Right lung (tissue), 5 donors: Measurements from ENCODE around the gene NXN. TPM values are rescaled to one million over a fixed set of nuclear protein-coding genes. Genes with fewer than 3 reads are reported as not detected.
"Not testable (repeated sequence)": the region's sequence is repeated elsewhere in the genome, so short reads cannot be mapped to it uniquely, and the experiment has no call there.

Experiments used
- DNase-seq, 2 donors: peaks; one replicate each; pipeline ENCODE4 v3.0.0-alpha.2; 2013
- polyA plus RNA-seq, 5 donors: library from polyadenylated mRNA; unstranded; fragments of 120-200 nt; gene quantifications; one replicate each; pipeline versions ENCODE4 v1.2.1 to v1.2.3, GENCODE V29; 2013; ENCODE audit warnings: inconsistent platforms in 1 of 5, low replicate concordance in 1 of 5; ENCODE audit not compliant: insufficient read length in 5 of 5, insufficient read depth in 1 of 5

The NXN gene
- polyA plus RNA-seq, 5 donors: 42.3 to 63.5 (median 59.9) TPM

DNA sequence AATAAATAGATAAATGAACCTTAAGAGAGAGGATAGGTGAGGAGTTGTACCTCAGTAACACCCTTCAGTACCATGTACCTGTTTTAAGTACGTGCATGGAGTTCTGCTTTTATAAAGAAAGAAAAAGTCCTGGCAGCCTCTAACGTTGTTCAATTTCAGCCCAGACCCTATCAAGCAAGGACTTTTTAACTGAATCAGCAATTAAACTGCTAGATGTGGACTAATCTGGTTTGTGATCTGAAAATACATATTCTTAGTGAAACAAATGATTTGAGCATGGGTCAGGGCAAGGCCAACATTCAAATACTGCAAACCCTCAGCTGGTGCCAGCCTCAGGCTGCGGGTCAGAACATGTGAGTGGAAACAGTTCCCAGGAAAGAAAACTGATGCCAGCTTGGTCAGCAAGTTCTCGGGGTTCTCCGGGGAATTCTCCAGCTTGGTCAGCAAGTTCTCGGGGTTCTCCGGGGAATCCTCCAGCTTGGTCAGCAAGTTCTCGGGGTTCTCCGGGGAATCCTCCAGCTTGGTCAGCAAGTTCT is 112.9 kb downstream of the NXN start:
- no peak for DNase-seq

DNA sequence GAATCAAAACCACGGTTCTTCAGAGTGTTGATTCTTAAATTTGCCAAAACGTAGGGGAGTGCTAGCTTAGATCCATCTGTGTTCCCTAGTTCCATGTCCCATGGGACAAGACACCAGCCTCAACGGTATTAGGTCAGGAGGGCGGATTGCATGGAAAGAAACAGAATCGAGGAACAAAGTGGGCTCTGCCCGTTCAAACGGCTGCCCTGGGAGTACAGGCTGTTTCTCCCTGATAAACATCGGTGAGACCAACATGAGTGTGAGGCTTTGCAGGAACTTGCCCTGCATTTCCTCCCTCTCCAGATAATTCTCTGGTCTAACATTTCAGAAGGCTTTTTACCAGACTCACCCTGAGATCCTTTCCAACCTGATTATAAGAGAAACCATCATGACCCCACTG is 115.3 kb downstream of the NXN start:
- no peak for DNase-seq

DNA sequence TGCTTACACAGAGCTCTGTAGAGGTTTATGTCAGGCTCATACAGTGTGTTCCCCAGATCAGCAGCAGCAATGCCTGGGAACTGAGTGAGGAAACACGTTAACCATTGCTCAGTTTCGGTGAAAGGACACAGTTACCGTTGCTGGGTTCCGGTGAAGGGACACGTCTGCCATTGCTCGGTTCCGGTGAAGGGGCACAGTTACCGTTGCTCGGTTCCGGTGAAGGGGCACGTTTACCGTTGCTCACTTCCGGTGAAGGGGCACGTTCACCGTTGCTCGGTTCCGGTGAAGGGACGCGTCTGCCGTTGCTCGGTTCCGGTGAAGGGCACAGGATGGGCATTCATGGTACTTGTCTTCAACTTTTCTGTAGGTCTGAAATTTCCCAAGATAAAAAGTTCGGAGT is 115.7 kb downstream of the NXN start:
- no peak for DNase-seq

DNA sequence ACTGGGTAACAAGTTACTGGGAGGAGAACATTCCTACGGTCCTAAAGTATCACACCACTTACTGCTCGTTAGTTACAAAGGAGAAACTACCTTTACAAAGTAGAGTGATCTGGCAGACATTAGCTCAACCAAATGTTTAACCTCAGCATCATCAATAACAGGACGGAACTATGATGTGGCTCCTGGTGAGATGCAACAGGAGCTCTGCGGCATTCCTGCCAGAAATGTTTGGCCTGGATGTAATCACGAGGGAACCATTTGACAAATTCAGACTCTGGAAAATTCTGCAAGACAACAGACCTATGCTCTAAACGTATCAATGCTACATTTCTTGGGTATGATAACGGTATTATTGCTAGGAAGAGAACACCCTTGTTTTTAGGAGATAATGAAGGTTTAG is 117.0 kb downstream of the NXN start:
- no peak for DNase-seq

DNA sequence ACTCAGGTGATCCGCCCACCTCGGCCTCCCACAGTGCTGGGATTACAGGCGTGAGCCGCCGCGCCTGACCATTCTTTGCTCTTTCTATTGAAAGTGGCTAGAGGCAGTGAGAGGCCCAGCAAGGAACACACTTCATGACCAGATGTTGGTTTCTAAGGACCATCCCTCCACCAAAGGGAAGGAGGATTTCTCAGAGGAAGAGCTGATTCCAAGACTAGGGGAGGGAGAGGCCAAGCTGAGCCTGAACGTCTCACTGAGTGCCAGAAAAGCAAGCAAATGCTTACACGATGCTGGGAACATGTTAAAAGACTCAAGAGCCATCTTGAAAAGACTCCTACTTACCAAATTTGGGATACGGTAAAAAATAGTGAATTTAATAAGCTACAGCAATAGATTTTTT is 118.2 kb downstream of the NXN start:
- no peak for DNase-seq

DNA sequence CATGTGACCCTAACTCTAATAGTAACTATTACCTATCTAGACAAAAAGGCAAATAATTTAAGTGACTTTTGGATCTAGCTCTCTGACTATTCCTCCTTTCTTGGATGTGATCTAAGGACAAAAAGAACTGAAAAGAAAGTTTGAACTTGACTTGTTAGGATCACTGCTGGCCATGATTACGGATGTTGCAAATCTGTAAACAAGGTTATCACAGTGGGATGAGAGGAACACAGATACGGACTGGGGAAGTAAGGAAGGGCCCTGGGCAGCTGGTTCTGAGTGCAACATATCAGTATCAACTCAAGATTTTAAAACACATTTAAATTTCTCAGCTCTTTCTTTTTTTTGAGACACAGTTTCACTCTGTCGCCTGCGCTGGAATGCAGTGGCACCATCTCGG is 118.8 kb downstream of the NXN start:
- DNase-seq: no peak

DNA sequence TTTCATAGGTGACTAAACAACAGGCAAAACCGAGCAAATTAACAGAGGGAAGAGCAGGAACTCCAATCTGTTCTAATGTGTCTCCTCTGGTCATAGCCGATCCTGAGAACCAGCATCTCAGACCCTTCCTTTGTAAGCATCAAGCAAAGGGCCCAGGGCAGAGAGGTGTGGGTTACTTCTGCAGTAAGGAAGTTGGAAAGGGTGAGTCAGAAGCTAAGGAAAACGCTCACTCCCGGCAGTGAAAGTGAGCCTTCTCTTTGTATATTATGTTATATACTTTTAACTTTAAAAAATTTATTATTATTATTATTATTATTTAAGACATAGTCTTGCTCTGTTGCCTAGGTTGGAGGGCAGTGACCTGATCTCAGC is 119.8 kb downstream of the NXN start:
- no peak for DNase-seq

DNA sequence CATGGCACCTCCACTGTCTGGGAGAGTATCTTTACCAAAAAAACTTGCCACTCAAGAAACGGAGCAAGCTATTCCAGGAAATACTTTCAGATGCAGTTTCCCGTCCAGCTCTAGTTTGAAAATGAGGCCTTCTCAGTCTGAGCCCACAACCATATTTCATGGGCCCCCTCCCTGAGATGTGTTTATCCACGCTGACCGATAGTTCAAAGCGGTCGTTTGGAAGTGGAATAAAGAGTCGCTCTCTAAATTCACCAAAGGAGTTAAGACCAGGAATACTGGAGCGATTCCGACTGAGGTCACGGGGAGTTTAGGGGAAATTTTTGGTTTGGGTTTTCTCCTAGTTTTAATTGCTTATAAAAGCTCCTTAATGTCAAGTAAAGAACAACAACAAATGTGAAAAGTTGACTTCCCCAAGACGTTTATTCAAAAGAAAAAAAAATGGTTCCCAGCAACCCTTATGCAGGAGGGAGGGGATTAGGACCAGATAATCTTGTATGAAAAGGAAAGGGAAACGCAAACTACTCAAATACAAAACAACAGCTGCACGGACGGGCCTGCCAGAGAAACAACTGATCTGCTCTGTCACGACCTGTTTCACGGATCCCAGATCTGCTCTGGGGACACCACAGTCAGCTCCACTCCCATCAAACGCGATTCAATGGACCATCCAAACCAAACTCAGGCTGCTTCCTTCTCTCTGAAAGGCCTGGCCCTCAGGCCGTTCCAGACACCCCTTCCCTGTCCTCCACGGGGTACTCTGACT is 120.3 kb downstream of the NXN start:
- peak in 1 of 2 donors; percentile 65 for DNase-seq

DNA sequence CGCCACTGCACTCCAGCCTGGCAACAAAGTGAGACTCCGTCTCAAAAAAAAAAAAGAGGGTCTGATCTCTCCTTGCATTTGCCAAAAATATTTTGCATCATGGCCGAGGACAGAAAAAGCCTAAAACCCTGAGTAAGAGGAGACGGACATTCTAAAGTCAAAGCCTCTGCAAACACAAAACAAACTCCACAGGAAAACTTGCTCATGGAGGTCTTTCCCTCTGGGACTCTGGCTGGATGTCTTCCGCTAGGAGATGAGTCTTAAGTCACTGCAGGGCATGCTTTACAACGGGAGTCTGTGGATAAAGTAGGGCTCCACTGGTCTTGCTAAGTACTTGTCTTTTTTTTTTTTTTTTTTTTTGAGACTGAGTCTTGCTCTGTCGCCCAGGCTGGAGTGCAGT is 123.4 kb downstream of the NXN start:
- DNase-seq: no peak

DNA sequence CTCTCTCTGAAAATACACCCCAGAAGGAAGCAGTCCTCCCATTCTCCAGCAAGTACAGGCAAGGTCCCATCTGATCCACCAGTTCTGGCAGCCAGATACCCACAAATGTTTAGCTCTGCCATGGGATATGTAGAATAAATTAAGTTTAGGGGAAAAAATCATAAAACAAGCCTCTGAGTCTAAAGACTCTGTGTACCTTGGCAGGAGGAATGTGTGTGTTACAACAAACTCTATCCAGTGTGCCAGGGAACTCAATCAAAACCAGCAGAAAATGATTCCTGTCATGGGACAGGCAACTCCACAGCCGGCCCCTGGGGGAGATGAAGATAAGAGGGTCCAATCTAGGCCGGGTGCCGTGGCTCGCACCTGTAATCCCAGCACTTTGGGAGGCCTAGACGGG is 124.0 kb downstream of the NXN start:
- no peak for DNase-seq

DNA sequence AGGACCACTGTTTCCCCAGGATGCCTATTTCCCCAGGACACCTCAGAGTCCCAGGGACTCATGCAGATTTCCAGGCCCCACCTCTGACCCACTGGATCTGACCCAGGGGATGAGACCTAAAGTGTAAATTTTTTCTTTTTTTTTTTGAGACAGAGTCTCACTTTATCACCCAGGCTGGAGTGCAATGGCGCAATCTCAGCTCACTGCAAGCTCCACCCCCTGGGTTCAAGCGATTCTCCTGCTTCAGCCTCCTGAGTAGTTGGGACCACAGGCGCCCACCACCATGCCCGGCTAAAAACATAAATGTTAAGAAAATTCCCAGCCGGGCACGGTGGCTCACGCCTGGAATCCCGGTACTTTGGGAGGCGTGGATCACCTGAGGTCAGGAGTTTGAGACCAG is 126.7 kb downstream of the NXN start:
- not testable (repeated sequence) for DNase-seq

DNA sequence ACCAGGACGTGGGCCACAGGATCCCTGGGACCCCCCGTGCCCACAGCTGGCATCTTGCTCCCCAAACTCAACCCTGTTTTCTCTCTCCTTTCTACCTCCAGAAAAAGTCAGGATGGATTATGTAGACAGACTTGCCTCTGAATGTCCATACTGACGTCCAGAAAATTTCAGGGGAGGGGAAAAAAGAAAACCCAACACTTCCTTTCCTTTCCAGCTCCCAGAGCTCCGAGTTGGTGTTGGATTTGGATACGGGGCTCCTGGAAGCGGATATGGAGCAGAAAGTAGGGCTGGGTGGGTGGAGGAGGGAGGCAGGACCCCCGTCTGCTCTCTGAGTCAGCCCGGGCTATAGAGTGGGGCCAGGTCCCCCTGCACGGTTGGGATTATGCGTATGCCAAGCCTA is 127.2 kb downstream of the NXN start:
- DNase-seq: no peak

DNA sequence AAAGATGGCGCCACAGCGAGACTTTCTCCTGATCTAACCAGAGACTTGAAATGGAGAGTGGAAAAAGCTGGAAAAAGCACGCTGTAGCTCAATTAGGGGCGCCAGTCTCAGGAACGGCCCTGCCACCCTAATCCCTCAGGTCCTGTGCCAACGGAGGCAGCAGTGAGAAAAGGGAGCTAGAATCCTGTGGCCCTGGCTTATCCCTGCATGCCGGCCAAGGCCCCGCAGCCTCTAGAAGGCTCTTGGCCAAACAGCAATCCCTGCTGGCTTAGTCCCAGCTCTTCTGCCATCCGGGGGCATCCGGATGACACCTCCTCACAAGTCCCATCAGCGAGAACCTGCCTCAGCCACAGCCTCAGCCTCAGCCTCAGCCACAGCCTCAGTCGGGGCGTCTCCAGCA is 127.7 kb downstream of the NXN start:
- DNase-seq: no peak

DNA sequence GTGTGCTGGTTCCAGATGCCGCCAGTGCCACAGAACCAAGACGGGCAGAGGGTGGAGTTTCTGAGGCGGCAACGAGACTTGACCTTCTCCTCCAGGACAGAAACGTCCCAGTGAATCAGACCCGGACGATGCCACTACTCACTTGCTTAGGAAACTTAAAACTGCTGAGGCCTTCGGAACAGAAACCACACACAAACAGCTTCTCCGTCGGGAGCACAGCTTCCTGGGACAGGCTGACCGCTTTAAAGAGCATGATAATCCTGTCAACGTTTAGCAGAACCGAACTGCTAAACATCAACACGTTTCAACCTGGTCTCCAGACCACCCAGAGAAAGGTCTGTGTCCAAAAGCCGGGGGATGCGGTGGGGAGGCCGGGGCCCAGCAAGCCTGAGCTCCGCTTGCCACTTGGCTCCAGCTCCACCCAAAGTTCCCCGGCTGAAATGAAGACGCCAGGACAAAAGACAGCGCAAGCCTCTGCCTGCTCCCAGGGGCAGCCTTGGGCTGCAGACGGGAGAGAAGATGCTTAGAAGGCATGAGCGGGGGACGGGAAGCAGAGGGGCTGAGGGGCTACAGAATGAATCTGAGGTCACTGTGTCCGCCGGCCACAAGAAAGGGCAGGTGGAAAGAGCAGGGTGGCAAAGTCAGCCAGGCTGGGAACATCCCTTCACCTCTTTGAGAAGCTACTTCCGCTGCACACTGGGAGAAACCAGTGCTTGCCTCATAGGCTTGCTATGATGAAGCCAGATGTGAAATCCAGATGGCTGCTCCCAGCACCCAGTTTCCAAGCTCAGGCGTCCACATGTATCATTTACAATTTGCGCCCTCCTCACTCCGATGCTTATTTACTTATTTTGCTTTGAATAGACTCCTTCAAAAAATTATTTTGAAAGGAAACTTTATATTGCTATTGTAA is 128.5 kb downstream of the NXN start:
- no peak for DNase-seq

DNA sequence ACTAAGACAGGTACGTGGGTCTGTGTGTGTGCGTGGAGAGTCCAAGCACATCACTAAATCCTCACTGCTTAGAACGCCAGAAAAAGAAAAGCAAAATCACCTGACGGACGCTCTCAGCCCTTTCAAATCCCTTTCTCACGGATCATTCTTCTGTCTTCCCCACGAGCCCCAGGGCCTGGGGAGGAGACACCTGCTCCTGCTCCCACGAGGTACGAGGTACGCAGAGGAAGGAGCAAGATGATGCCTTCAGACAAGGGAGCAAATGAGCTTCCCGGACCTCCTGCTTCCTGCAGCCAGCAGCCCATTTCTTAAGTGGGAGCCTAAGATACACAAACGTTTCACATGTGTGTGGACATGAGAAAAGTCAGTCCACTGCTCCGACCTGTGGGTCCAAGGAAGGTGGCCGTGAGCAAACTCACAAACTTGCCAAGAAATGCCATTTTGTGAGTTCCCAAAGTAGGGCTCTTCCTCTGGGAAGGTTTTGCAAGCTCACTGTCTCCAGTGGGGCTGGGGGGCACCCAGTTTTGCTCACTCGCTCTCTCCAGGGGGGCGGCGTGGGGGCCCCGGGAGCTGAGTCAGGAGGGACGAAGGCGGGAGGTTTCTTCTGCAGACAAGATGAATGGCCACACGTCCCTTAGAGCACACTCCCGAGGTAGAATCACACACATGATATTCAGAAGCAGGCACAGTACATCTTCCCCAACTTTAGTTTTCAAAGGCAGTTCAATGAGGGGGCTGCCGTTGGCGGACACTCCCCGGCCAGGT is 129.3 kb downstream of the NXN start:
- DNase-seq: no peak

DNA sequence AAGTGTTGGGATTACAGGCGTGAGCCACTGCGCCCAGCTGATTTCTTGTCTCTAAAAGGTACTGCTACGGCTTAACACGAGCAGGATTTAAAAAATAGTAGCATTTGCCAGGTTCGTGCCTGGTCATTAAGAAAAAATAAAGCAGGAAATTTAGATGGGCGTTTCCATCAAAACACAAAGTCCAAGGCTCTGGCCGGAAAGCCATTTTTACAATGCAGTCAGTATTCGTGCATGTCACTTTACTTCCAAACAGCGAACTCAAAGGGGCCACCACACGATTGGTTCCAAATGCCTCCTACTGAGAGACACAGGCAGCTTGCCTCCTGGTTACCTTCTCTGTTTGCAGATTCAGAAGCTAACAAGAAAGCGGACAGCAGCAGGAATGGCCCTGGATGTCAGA is 131.2 kb downstream of the NXN start:
- no peak for DNase-seq

DNA sequence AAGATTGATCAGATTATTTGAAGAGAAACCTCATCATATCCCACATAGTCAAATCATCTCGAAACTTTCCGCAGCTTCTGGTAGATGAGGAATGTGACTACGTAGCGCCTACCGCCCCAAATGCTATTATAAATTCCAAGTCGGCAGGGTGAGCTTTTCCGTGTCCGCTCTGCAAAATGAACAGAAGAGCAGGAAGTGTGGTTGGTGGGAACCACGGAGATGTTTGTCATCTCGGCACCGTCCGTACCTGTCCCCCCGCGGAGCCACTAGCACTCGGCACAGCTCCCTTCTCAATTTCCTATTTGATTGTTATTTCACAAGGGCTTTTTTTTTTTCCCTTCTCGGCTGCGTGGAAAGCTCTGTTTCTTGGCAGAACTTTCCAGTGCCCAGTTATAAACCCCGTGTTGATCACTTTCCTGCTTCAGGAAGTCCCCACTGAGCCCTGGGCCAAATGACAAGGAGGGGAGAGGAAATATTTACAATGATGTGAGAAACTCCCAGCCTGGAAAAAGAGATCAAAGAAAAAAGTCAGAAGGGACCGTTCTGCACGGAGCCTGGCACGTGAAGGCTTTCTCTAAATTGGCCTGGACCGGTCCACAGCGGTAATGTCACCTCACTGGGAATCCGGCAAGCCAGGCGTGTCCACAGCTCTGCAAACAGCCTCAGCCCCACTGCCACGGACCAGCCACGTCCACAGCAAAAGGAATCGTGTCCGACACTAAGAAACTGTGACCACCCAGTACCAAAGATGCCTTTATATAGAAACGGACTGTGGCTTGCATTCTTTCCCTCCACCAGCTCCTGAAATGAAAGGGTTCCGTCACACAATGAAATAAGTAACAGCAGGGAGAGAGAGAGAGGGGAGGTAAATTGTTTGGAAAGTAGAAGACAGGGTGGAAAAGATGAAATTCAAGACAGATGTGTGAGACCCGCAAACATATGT is 132.4 kb downstream of the NXN start:
- no peak for DNase-seq

DNA sequence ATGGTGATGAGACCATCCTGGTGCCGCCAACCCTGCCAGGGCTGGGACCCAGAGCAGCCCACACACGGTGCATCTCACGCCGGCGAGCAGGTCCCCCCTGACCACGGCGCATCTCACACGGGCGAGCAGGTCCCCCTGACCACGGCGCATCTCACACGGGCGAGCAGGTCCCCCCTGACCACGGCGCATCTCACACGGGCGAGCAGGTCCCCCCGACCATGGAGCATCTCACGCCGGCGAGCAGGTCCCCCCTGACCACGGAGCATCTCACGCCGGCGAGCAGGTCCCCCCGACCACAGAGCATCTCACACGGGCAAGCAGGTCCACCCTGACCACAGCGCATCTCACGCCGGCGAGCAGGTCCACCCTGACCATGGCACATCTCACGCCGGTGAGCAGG is 138.3 kb downstream of the NXN start:
- no peak for DNase-seq

DNA sequence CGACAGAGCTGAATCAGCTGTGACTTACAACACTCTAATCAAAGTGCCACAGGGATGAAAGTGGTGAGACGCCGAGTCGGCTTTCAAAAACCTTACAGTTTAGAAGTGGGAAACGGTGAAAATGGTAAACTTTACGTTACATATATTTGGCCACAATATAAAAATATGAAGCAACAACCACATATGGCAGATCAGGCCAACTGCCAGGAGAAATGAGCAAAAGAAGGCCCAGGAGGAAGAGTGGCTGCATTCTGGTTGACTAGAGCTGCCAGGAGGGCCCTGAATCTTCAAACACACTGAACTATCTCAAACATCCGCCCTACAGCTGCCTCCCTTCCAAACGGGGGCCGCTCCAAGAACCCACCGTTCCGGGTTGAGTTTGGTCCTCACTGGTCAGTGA is 141.1 kb downstream of the NXN start:
- no peak for DNase-seq

DNA sequence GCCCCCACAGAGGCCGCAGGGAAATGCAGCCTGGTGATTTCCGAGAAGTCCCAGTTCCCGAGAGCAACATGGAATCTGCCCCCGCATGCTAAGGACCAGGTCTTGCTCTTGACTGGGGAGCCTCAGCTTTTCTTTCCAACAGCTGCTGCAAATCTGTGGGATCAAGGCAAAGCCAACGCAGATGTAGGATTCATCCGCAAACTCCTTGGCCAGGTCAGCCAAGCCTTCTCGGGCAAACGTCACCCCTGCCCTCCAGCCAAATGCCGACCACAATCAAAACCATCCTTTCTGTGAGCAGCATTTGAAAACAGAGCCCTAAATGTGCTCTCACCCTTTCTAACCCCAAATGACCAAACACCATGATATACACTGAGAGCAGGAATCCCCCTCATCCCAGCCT is 143.4 kb downstream of the NXN start:
- DNase-seq: no peak

DNA sequence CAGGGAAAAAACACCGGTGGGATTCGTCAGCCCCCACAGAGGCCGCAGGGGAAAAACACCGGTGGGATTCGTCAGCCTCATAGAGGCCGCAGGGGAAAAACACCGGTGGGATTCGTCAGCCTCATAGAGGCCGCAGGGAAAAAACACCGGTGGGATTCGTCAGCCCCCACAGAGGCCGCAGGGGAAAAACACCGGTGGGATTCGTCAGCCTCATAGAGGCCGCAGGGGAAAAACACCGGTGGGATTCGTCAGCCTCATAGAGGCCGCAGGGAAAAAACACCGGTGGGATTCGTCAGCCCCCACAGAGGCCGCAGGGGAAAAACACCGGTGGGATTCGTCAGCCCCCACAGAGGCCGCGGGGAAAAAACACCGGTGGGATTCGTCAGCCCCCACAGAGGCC is 143.9 kb downstream of the NXN start:
- not testable (repeated sequence) for DNase-seq
